Testis (tissue), 3 donors: Measurements from ENCODE around the gene GDPD4. TPM values are rescaled to one million over a fixed set of nuclear protein-coding genes. Genes with fewer than 3 reads are reported as not detected.

Experiments used
- DNase-seq: peaks from one replicate; pipeline ENCODE4 v3.0.0-alpha.2; 2019
- H3K27ac ChIP-seq, 2 donors: fragments of 200-600 bp; sonication (generic); one replicate each; pipeline ENCODE4 v1.5.1; 2019
- H3K27me3 ChIP-seq: fragments of 200-600 bp; sonication (generic); one replicate; pipeline ENCODE4 v1.5.1; 2019
- H3K36me3 ChIP-seq: fragments of 200-600 bp; sonication (generic); one replicate; pipeline ENCODE4 v1.5.1; 2017; ENCODE audit warnings: low read depth; ENCODE audit errors: missing control alignments
- H3K4me1 ChIP-seq: fragments of 200-600 bp; sonication (generic); one replicate; pipeline ENCODE4 v1.5.1; 2019
- H3K4me3 ChIP-seq, 2 donors: fragments of 200-600 bp; sonication (generic); one replicate each; pipeline ENCODE4 v1.5.1; 2017 to 2019
- H3K9me3 ChIP-seq: fragments of 200-600 bp; sonication (generic); one replicate; pipeline ENCODE4 v1.5.1; 2017
- POLR2A ChIP-seq: fragments of 450-650 bp; IDR thresholded peaks from one replicate; pipeline ENCODE4 v1.6.1; 2017; ENCODE audit warnings: antibody characterized with exemption, mild to moderate bottlenecking, moderate library complexity
- WGBS, 2 donors: methylation state at CpG; one replicate each; pipeline ENCODE4 v1.1.5; 2018; 5-methylcytosine and 5-hydroxymethylcytosine counted together
- intact Hi-C: fragments of 100-400 bp; cut with DNase I; formaldehyde crosslinking; loops from one replicate; pipeline ENCODE4 v1.15.1; 2023; ENCODE audit warnings: low total_unique reads
- polyA plus RNA-seq: library from polyadenylated mRNA; stranded (reverse); fragments of 350-450 nt; fragmentation: Illumina TruSeq; extraction: RNeasy Lipid Tissue Mini Kit (QIAGEN cat#74804); gene quantifications from one replicate; pipeline ENCODE4 v1.2.3, GENCODE V29; 2014; ENCODE audit warnings: low read depth, low replicate concordance; ENCODE audit not compliant: insufficient read depth
- total RNA-seq, 2 donors: library from RNA; depleted of rRNA; stranded (reverse); fragments of >200 nt; gene quantifications; one replicate each; pipeline ENCODE4 v1.2.3, GENCODE V29; 2016
- TF ChIP-seq, protein P1 (sequence below), 3 experiments: fragments of 450-650 bp in 2 of 3; fragments of 200-600 bp in 1 of 3; sonication (generic) in 1 of 3; IDR thresholded peaks; one replicate each; pipeline ENCODE4 v1.5.1; 2016 to 2019; ENCODE audit warnings: antibody characterized with exemption in 3 of 3, mild to moderate bottlenecking in 2 of 3, moderate library complexity in 1 of 3

GDPD4 gene
- total and polyA plus RNA-seq, 3 donors from 2014 or later, result 11.9 to 27.2 (median 22.6) TPM

DNA sequence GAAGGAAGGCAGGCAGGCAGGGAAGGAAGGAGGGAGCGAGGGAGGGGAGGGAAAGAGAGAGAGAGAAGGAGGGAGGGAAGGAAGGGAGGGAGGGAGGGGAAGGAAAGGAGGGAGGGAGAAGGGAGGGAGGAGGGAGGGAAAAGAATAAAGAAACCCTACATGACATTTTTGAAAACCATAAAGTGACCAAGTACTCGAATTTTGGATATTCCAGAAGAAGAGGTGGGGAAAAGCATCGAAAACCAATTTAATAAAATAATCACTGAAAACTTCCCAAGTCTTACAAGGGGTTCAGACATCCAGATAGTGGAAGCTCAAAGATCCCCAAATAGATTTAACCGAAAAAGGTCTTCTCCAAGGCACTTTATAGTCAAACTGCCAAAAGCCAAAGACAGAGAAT lies 11.7 kb downstream of the GDPD4 start:
- intact Hi-C loops, result no loop called here
- H3K4me3 ChIP-seq, result no peak overlapping the region
- 91 to 92% methylated on average over 4 of the region's 4 CpGs for WGBS, 2 donors
- no peaks in the 10 kb centered on the region for H3K9me3 ChIP-seq
- H3K27ac ChIP-seq, result no peak overlapping the region
- no peaks in the 10 kb centered on the region for H3K27me3 ChIP-seq
- no peaks in the 10 kb centered on the region for H3K36me3 ChIP-seq
- TF ChIP-seq, protein P1, sequence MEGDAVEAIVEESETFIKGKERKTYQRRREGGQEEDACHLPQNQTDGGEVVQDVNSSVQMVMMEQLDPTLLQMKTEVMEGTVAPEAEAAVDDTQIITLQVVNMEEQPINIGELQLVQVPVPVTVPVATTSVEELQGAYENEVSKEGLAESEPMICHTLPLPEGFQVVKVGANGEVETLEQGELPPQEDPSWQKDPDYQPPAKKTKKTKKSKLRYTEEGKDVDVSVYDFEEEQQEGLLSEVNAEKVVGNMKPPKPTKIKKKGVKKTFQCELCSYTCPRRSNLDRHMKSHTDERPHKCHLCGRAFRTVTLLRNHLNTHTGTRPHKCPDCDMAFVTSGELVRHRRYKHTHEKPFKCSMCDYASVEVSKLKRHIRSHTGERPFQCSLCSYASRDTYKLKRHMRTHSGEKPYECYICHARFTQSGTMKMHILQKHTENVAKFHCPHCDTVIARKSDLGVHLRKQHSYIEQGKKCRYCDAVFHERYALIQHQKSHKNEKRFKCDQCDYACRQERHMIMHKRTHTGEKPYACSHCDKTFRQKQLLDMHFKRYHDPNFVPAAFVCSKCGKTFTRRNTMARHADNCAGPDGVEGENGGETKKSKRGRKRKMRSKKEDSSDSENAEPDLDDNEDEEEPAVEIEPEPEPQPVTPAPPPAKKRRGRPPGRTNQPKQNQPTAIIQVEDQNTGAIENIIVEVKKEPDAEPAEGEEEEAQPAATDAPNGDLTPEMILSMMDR (IDR thresholded peaks at IDR 0.05), result no peak
- no peak for TF ChIP-seq POLR2A
- no peak for DNase-seq
- H3K4me1 ChIP-seq, result no peaks in the 10 kb centered on the region

DNA sequence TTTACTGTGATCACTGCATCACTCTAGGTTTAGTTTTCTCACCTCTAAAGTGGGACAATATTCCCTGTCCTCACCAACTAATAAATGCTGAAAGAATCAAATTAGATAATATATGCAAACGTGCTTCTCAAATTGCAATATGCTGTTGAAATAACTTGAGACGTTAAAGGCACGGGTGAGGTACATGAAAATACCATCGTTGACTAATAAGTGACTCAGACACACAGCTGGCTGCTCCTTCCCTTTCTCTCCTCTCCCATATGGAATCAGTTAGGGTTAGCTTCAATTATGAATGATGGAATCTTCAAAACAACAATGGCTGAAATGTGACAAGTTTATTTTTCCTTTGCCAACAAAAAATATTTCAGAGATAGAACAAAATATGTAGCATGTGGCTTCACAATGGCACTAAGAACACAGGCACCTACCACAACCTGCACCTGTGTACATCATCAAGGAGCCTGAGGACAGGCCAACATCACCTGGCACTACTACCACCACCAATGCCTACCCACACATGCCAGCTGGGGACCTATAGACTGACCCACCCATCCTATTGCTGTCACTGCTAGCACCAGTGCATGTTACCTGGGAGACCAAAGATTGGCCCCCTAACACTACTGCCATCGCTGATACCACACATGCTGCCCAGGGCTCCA lies 13.7 kb downstream of the GDPD4 start:
- Histone ChIP-seq H3K4me1 (no peaks in the 10 kb centered on the region), H3K27me3 (no peaks in the 10 kb centered on the region), H3K4me3 (no peak overlapping the region), H3K27ac (no peak overlapping the region), H3K9me3 (no peaks in the 10 kb centered on the region), H3K36me3 (no peaks in the 10 kb centered on the region)
- 81 to 90% methylated on average over 4 to 5 of the region's 5 CpGs for WGBS, 2 donors
- no peak for DNase-seq
- TF ChIP-seq, protein P1 (IDR thresholded peaks at IDR 0.05), result no peak
- TF ChIP-seq POLR2A, result no peak
- intact Hi-C loops, result no loop called here

DNA sequence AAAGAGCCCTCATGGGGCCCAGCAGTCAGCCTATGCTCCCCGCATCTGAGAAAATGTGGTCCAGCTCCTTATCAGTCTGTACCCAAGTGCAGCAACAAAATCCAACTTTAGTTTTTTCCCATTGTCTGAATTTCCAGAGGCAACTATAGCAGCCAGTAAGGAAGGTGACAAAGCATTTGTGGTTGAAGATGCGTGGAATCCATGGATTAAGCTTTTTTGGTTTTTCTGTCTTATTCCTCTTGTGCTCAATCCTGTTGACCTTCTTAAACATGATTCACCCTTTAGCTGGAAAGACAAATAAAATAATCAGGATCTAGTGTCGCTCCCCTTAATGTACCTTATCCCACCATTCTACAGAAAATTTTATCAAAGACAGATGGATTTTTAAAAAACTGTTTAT lies 14.3 kb downstream of the GDPD4 start:
- no peaks in the 10 kb centered on the region for H3K27me3 ChIP-seq
- no peaks in the 10 kb centered on the region for H3K9me3 ChIP-seq
- WGBS, 2 donors, result 92 to 93% methylated on average over 3 of the region's 3 CpGs
- H3K36me3 ChIP-seq, result no peaks in the 10 kb centered on the region
- no peak overlapping the region for H3K27ac ChIP-seq
- no peak for DNase-seq
- no peak for TF ChIP-seq POLR2A
- TF ChIP-seq, protein P1 (IDR thresholded peaks at IDR 0.05), result no peak
- intact Hi-C loops, result no loop called here
- H3K4me3 ChIP-seq, result no peak overlapping the region
- H3K4me1 ChIP-seq, result no peaks in the 10 kb centered on the region

DNA sequence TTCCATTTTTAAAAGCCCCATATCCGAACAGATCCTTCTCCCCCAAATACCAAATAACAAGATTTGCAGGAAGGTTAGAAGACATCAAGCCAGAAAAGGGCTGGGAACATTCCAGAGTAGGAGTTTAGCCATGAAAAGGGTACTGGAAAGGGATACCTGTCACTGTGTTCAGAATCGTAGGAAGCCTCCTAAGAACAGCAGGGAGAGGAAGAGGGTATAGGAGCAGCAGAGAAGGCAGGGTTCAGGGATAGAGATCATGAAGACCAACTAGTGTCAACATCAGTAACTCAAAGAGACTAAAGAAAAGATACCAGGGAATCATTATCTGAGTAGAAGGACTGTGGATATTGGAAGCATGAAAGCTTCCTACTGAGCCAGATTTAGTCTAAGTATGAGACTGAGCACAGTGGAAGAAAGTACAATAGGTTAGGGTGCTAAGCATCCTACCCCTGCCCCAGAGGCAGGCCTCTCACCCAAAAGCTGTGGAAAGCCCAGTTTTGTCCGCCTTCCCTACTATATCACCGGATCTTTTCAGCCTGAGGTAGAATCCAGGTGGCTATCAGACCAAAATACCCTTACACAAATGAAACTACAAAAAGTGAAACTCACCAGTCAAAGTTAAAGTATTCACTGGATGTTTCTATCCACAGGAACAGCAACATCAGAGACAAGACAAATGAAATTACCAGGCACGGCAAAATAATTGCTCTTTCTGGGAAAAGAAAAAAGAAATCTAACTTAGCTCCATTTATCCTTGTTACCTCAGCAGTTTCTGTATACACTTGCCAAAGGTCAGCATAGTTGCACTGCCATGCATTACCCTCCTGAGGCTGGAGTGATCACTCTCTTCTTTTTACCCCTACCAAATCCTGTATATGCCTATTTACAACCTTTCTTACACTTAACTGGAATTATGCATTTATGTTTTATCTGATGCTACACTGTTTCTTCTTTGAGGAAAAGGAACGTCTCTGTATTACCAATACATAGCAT lies 16.7 kb downstream of the GDPD4 start:
- H3K4me3 ChIP-seq, result no peak overlapping the region
- intact Hi-C loops, result no loop called here
- no peaks in the 10 kb centered on the region for H3K27me3 ChIP-seq
- no peaks in the 10 kb centered on the region for H3K4me1 ChIP-seq
- H3K27ac ChIP-seq, result no peak overlapping the region
- 75 to 86% methylated on average over 6 of the region's 6 CpGs for WGBS, 2 donors
- DNase-seq, result no peak
- no peaks in the 10 kb centered on the region for H3K9me3 ChIP-seq
- TF ChIP-seq, protein P1 (IDR thresholded peaks at IDR 0.05), result no peak
- TF ChIP-seq POLR2A, result no peak
- H3K36me3 ChIP-seq, result no peaks in the 10 kb centered on the region
